A549 (cell line): ENCODE measurements around the gene TFEB. TPM values are rescaled to one million over a fixed set of nuclear protein-coding genes. Genes with fewer than 3 reads are reported as not detected.

ENCODE experiments used
- ATAC-seq, 2 experiments: fragments of 200-7000 bp in 1 of 2; fragments of >200 bp in 1 of 2; cut with Nextera tagmentation in 1 of 2; cut with Tn5 transposase in 1 of 2; 3 replicates each; pipeline versions ENCODE4 v1.8.0 to v1.9.1; 2018 to 2020; ENCODE audit warnings: mild to moderate bottlenecking in 1 of 2, moderate library complexity in 1 of 2
- CTCF ChIA-PET: fragments of 300-600 bp; sonication (Branson Sonifier 250); formaldehyde crosslinking; extraction: SDS; loops from one replicate; lab custom pipeline; 2021; ENCODE audit warnings: antibody characterized with exemption, inconsistent platforms; lab: Yijun Ruan, JAX
- POLR2A ChIA-PET: fragments of 350-600 bp; formaldehyde crosslinking; extraction: SDS; loops from one replicate; lab custom pipeline; 2021; ENCODE audit warnings: antibody characterized with exemption, inconsistent platforms; lab: Yijun Ruan, JAX
- DNase-seq, 2 experiments: peaks; one replicate each; pipeline versions ENCODE4 v3.0.0 to v3.0.0-alpha.2; 2011 to 2016; ENCODE audit warnings: low read depth in 1 of 2, low spot score in 1 of 2
- FAIRE-seq: peaks from 2 replicates; lab custom pipeline; 2011; peaks lifted over from hg19 to GRCh38; lab: Jason Lieb, UNC
- H3K27ac ChIP-seq, 2 experiments: fragments of >200 bp; sonication (Bioruptor Twin); formaldehyde crosslinking; 3 replicates each; pipeline ENCODE4 v1.5.1; 2016 to 2017
- H3K4me1 ChIP-seq: fragments of >200 bp; sonication (Bioruptor Twin); formaldehyde crosslinking; 3 replicates; pipeline ENCODE4 v1.6.1; 2016
- H3K4me2 ChIP-seq: fragments of >200 bp; sonication (Bioruptor Twin); formaldehyde crosslinking; 3 replicates; pipeline ENCODE4 v1.6.1; 2016
- H3K4me3 ChIP-seq: fragments of >200 bp; sonication (Bioruptor Twin); formaldehyde crosslinking; 3 replicates; pipeline ENCODE4 v1.5.1; 2016
- H3K9me3 ChIP-seq: fragments of >200 bp; sonication (Bioruptor Twin); formaldehyde crosslinking; 3 replicates; pipeline ENCODE4 v1.6.1; 2016
- CBX2 ChIP-seq: fragments of 200-600 bp; sonication (generic); IDR thresholded peaks from 2 replicates; pipeline ENCODE4 v1.6.1; 2016; ENCODE audit warnings: low read depth, mild to moderate bottlenecking, borderline replicate concordance
- CBX8 ChIP-seq: fragments of 200-600 bp; sonication (generic); IDR thresholded peaks from 2 replicates; pipeline ENCODE4 v1.6.1; 2016
- CEBPB ChIP-seq, 2 experiments: fragments of >200 bp in 1 of 2; sonication (Bioruptor Twin) in 1 of 2; formaldehyde crosslinking in 1 of 2; IDR thresholded peaks; 2 replicates each; pipeline ENCODE4 v1.6.1; 2012 to 2016
- CHD2 ChIP-seq: fragments of 150-350 bp; IDR thresholded peaks from 2 replicates; pipeline ENCODE4 v1.6.1; 2014; ENCODE audit warnings: low read length; ENCODE audit not compliant: partially characterized antibody
- CHD4 ChIP-seq: fragments of 200-600 bp; sonication (generic); IDR thresholded peaks from 2 replicates; pipeline ENCODE4 v1.6.1; 2016; ENCODE audit warnings: antibody characterized with exemption, mild to moderate bottlenecking, borderline replicate concordance
- EHMT2 ChIP-seq: fragments of 200-600 bp; sonication (generic); IDR thresholded peaks from 2 replicates; pipeline ENCODE4 v1.6.1; 2016; ENCODE audit warnings: antibody characterized with exemption, low read depth, mild to moderate bottlenecking, moderate library complexity
- ESRRA ChIP-seq: fragments of 150-350 bp; IDR thresholded peaks from 2 replicates; pipeline ENCODE4 v1.6.1; 2014; ENCODE audit warnings: mild to moderate bottlenecking, low read length, borderline replicate concordance
- FOXS1 ChIP-seq: fragments of 250-450 bp; sonication (Bioruptor Pico); IDR thresholded peaks from 2 replicates; pipeline ENCODE4 v1.5.0; 2020; ENCODE audit warnings: mild to moderate bottlenecking, moderate library complexity
- GATA3 ChIP-seq: IDR thresholded peaks from 2 replicates; pipeline ENCODE4 v1.6.1; 2012; ENCODE audit warnings: borderline replicate concordance
- HDAC2 ChIP-seq: fragments of 200-600 bp; sonication (generic); IDR thresholded peaks from 2 replicates; pipeline ENCODE4 v1.6.1; 2016
- HEYL ChIP-seq: fragments of 250-450 bp; sonication (Bioruptor Pico); IDR thresholded peaks from 2 replicates; pipeline ENCODE4 v1.8.0; 2021; ENCODE audit warnings: mild to moderate bottlenecking, moderate library complexity
- HOXB5 ChIP-seq: fragments of 250-450 bp; sonication (Bioruptor Pico); IDR thresholded peaks from 2 replicates; pipeline ENCODE4 v1.5.0; 2020; ENCODE audit warnings: mild to moderate bottlenecking, moderate library complexity
- JUN ChIP-seq, 2 experiments: fragments of >200 bp; sonication (Bioruptor Twin); formaldehyde crosslinking; IDR thresholded peaks; 2 replicates in 1 of 2; 3 replicates in 1 of 2; pipeline ENCODE4 v1.6.1; 2016 to 2017
- JUNB ChIP-seq: fragments of >200 bp; sonication (Bioruptor Twin); formaldehyde crosslinking; IDR thresholded peaks from 2 replicates; pipeline ENCODE4 v1.6.1; 2016
- MYC ChIP-seq: IDR thresholded peaks from 2 replicates; pipeline ENCODE4 v1.6.1; 2012; ENCODE audit warnings: mild to moderate bottlenecking, inconsistent platforms, low read length, improper control_type of control experiment, borderline replicate concordance
- NR3C1 ChIP-seq: fragments of >200 bp; sonication (Bioruptor Twin); formaldehyde crosslinking; IDR thresholded peaks from 3 replicates; pipeline ENCODE4 v1.6.1; 2017
- POLR2A ChIP-seq: IDR thresholded peaks from 2 replicates; pipeline ENCODE4 v1.6.1; 2012; ENCODE audit warnings: mild to moderate bottlenecking, low read length
- RAD21 ChIP-seq, 2 experiments: fragments of >200 bp in 1 of 2; sonication (Bioruptor Twin) in 1 of 2; formaldehyde crosslinking in 1 of 2; IDR thresholded peaks in 1 of 2; conservative IDR thresholded peaks in 1 of 2; 2 replicates in 1 of 2; 3 replicates in 1 of 2; pipeline ENCODE4 v1.6.1; 2012 to 2018; ENCODE audit warnings: inconsistent platforms in 1 of 2
- RFX5 ChIP-seq: fragments of 450-650 bp; IDR thresholded peaks from 2 replicates; pipeline ENCODE4 v1.7.1; 2014; ENCODE audit warnings: antibody characterized with exemption, mild to moderate bottlenecking, moderate library complexity
- SMC3 ChIP-seq: fragments of >200 bp; sonication (Bioruptor Twin); formaldehyde crosslinking; IDR thresholded peaks from 3 replicates; pipeline ENCODE4 v1.6.1; 2018; ENCODE audit warnings: inconsistent platforms
- WGBS: methylation state at CpG from one replicate; pipeline ENCODE4 v1.1.6; 2017; ENCODE audit errors: missing lambda C conversion rate; 5-methylcytosine and 5-hydroxymethylcytosine counted together
- polyA plus RNA-seq, 4 experiments: library from polyadenylated mRNA; depleted of rRNA in 3 of 4; stranded (reverse); fragments of >200 nt; fragmentation: RNase III in 1 of 4; extraction: RNeasy Plus Mini Kit Qiagen cat#74134 plus additional on column Dnase treatment in 1 of 4; gene quantifications; 2 replicates in 3 of 4; 3 replicates in 1 of 4; pipeline ENCODE4 v1.2.3, GENCODE V29; 2011 to 2017
- TF ChIP-seq, protein P1 (sequence below): fragments of 200-600 bp; sonication (generic); IDR thresholded peaks from 2 replicates; pipeline ENCODE4 v1.6.1; 2016; ENCODE audit warnings: antibody characterized with exemption, mild to moderate bottlenecking, moderate library complexity
- TF ChIP-seq, protein P2 (sequence below): fragments of 150-350 bp; IDR thresholded peaks from 2 replicates; pipeline ENCODE4 v1.6.1; 2014; ENCODE audit warnings: low read depth, mild to moderate bottlenecking, low read length
- TF ChIP-seq, protein P3 (sequence below): IDR thresholded peaks from 2 replicates; pipeline ENCODE4 v1.6.1; 2012; ENCODE audit warnings: low read depth, borderline replicate concordance
- TF ChIP-seq, protein P4 (sequence below): fragments of >200 bp; sonication (Bioruptor Twin); formaldehyde crosslinking; IDR thresholded peaks from 3 replicates; pipeline ENCODE4 v1.5.1; 2016
- TF ChIP-seq, protein P5 (sequence below): IDR thresholded peaks from 2 replicates; pipeline ENCODE4 v1.6.1; 2012
- TF ChIP-seq, protein P6 (sequence below): fragments of >200 bp; sonication (Bioruptor Twin); formaldehyde crosslinking; IDR thresholded peaks from 2 replicates; pipeline ENCODE4 v1.6.1; 2016

Gene TFEB
- polyA plus RNA-seq, 2 of the 4 experiments (the other 2 are of a cell fraction) = 3.1 to 6.1 TPM

DNA sequence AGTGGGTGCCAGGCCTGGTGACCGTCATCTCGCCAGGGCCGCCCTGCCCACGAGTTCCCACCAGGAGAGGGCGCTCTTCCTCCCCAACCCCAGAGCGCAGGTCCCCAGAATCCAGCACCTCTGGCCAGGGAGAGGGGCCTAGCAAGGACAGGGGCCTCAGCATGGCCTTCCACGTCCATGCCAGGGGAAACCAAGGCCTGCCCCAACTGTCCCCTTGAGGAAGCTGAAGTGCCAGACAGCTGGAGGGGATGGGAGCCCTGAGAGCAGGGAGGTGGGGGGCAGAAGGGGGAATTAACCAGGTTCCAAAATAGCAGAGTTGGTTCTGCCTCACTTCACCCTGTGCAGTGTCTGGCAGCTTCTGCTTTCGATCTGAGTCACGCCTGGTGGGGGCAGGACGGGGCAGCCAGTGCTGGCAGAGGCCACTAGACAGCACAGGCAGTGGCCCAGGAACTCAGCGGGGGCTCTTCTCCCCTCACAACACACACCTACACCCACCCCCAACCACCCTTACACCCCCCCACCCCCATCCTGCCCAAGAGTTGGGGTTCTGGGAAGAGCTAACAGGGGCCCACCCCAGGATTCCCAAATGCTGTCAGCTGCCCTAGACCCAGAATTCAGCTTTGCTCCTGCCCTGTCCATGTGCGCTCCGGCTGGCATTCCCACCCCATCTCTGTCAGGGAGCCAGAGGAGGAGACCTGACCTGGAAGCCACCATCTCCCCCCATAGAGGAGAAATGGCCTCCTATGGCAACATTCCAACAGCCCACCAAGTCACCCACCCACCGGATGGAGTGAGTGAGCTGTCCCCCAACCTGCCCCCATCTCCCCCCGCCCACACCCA, 29.2 kb downstream of the TFEB start:
- POLR2A ChIA-PET = interaction anchor here (0.6 to 2.2 kb wide), 3 partner anchors 28 to 69 kb away, joined by 4 to 12 read pairs (median 6); no protein-coding TSS in a partner anchor
- no peak overlapping the region for H3K4me3 ChIP-seq
- peak; percentile 69 to 78 for DNase-seq
- ATAC-seq = peak; percentile 90 to 96
- CTCF ChIA-PET = interaction anchor here (0.5 to 6.2 kb wide), 29 partner anchors 7 to 339 kb away, joined by 3 to 66 read pairs (median 8); partner anchors contain the start of genes PRICKLE4, TFEB and TOMM6
- H3K9me3 ChIP-seq = no peaks in the 10 kb centered on the region
- FAIRE-seq = no peak
- TF ChIP-seq POLR2A = no peak
- TF ChIP-seq HEYL (CRISPR knock-in tag) = no peak
- no peak for TF ChIP-seq MYC
- no peak for TF ChIP-seq CHD2
- 0 out of 5 replicates have a peak, but pooled peaks of 1 of the 2 experiments have one; percentile 25 for TF ChIP-seq JUN (IDR thresholded peaks at IDR 0.05)
- no peak for TF ChIP-seq FOXS1 (CRISPR knock-in tag)
- no peak for TF ChIP-seq ESRRA
- no peak for TF ChIP-seq CHD4
- TF ChIP-seq, protein P1, sequence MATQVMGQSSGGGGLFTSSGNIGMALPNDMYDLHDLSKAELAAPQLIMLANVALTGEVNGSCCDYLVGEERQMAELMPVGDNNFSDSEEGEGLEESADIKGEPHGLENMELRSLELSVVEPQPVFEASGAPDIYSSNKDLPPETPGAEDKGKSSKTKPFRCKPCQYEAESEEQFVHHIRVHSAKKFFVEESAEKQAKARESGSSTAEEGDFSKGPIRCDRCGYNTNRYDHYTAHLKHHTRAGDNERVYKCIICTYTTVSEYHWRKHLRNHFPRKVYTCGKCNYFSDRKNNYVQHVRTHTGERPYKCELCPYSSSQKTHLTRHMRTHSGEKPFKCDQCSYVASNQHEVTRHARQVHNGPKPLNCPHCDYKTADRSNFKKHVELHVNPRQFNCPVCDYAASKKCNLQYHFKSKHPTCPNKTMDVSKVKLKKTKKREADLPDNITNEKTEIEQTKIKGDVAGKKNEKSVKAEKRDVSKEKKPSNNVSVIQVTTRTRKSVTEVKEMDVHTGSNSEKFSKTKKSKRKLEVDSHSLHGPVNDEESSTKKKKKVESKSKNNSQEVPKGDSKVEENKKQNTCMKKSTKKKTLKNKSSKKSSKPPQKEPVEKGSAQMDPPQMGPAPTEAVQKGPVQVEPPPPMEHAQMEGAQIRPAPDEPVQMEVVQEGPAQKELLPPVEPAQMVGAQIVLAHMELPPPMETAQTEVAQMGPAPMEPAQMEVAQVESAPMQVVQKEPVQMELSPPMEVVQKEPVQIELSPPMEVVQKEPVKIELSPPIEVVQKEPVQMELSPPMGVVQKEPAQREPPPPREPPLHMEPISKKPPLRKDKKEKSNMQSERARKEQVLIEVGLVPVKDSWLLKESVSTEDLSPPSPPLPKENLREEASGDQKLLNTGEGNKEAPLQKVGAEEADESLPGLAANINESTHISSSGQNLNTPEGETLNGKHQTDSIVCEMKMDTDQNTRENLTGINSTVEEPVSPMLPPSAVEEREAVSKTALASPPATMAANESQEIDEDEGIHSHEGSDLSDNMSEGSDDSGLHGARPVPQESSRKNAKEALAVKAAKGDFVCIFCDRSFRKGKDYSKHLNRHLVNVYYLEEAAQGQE = no peak
- no peak for TF ChIP-seq CEBPB (IDR thresholded peaks at IDR 0.05)
- TF ChIP-seq NR3C1 = no peak
- no peak for TF ChIP-seq HDAC2
- TF ChIP-seq, protein P2, sequence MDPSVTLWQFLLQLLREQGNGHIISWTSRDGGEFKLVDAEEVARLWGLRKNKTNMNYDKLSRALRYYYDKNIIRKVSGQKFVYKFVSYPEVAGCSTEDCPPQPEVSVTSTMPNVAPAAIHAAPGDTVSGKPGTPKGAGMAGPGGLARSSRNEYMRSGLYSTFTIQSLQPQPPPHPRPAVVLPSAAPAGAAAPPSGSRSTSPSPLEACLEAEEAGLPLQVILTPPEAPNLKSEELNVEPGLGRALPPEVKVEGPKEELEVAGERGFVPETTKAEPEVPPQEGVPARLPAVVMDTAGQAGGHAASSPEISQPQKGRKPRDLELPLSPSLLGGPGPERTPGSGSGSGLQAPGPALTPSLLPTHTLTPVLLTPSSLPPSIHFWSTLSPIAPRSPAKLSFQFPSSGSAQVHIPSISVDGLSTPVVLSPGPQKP = no peak
- TF ChIP-seq HOXB5 (CRISPR knock-in tag) = no peak
- TF ChIP-seq CBX8 = no peak
- TF ChIP-seq, protein P3, sequence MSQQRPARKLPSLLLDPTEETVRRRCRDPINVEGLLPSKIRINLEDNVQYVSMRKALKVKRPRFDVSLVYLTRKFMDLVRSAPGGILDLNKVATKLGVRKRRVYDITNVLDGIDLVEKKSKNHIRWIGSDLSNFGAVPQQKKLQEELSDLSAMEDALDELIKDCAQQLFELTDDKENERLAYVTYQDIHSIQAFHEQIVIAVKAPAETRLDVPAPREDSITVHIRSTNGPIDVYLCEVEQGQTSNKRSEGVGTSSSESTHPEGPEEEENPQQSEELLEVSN = no peak
- peak; percentile 61 to 66 for TF ChIP-seq RAD21 (conservative IDR thresholded peaks at IDR 0.05 in 1 of 2, IDR thresholded peaks at IDR 0.05 in 1 of 2)
- TF ChIP-seq, protein P4, sequence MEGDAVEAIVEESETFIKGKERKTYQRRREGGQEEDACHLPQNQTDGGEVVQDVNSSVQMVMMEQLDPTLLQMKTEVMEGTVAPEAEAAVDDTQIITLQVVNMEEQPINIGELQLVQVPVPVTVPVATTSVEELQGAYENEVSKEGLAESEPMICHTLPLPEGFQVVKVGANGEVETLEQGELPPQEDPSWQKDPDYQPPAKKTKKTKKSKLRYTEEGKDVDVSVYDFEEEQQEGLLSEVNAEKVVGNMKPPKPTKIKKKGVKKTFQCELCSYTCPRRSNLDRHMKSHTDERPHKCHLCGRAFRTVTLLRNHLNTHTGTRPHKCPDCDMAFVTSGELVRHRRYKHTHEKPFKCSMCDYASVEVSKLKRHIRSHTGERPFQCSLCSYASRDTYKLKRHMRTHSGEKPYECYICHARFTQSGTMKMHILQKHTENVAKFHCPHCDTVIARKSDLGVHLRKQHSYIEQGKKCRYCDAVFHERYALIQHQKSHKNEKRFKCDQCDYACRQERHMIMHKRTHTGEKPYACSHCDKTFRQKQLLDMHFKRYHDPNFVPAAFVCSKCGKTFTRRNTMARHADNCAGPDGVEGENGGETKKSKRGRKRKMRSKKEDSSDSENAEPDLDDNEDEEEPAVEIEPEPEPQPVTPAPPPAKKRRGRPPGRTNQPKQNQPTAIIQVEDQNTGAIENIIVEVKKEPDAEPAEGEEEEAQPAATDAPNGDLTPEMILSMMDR = peak; percentile 66
- TF ChIP-seq SMC3 = peak; percentile 78
- TF ChIP-seq, protein P5, sequence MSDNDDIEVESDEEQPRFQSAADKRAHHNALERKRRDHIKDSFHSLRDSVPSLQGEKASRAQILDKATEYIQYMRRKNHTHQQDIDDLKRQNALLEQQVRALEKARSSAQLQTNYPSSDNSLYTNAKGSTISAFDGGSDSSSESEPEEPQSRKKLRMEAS = 0 out of 2 replicates have a peak, but pooled peaks have one; percentile 23
- TF ChIP-seq JUNB = no peak
- TF ChIP-seq GATA3 = no peak
- TF ChIP-seq EHMT2 = no peak
- TF ChIP-seq CBX2 = no peak
- TF ChIP-seq, protein P6, sequence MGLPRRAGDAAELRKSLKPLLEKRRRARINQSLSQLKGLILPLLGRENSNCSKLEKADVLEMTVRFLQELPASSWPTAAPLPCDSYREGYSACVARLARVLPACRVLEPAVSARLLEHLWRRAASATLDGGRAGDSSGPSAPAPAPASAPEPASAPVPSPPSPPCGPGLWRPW = no peak
- TF ChIP-seq RFX5 = no peak
- peak overlapping the region; percentile 85 to 97 for H3K27ac ChIP-seq
- H3K4me2 ChIP-seq = peak overlapping the region; percentile 65
- H3K4me1 ChIP-seq = peaks cover 32% of the 10 kb centered on the region
- 54% methylated on average over 7 of the region's 15 CpGs for WGBS
